ENCODE data around the gene PROSER2. TPM values are rescaled to one million over a fixed set of nuclear protein-coding genes. Genes with fewer than 3 reads are reported as not detected.

Gene PROSER2
- total RNA-seq, 1 donor from 2014 or later = 5.7 TPM

DNA sequence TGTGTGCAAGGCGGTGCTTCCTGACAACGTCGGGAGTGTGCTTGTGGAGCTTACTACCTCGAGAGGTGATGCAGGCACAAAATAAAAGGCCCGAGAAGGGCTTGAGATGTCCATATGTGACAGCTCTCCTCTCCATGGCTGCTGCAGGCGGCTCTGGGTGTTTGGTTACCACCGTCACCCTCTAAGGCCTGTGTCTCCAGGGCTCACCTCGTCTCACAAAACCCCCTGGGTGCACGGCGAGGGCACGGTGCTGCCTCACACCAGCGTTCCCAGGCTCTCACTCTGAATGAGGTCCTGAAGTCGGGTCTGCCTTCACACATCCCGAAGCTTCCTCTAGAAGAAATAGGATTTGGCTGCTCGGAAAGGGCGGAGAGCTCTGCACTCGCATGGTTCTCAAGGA is 32.9 kb downstream of the PROSER2 start:
- Mint-ChIP-seq H3K27ac (ENCODE audit: unreplicated experiment) (no peak overlapping the region), H3K27me3 (ENCODE audit: unreplicated experiment) (peaks cover under 1% of the 10 kb centered on the region), H3K4me1 (ENCODE audit: unreplicated experiment) (no peaks in the 10 kb centered on the region), H3K9me3 (ENCODE audit: unreplicated experiment) (no peaks in the 10 kb centered on the region), H3K36me3 (ENCODE audit: low read depth, unreplicated experiment) (no peaks in the 10 kb centered on the region), H3K4me3 (ENCODE audit: unreplicated experiment) (no peak overlapping the region)
- DNase-seq (ENCODE audit: low spot score) = no peak
- TF ChIP-seq, protein P1, sequence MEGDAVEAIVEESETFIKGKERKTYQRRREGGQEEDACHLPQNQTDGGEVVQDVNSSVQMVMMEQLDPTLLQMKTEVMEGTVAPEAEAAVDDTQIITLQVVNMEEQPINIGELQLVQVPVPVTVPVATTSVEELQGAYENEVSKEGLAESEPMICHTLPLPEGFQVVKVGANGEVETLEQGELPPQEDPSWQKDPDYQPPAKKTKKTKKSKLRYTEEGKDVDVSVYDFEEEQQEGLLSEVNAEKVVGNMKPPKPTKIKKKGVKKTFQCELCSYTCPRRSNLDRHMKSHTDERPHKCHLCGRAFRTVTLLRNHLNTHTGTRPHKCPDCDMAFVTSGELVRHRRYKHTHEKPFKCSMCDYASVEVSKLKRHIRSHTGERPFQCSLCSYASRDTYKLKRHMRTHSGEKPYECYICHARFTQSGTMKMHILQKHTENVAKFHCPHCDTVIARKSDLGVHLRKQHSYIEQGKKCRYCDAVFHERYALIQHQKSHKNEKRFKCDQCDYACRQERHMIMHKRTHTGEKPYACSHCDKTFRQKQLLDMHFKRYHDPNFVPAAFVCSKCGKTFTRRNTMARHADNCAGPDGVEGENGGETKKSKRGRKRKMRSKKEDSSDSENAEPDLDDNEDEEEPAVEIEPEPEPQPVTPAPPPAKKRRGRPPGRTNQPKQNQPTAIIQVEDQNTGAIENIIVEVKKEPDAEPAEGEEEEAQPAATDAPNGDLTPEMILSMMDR (IDR thresholded peaks at IDR 0.05; ENCODE audit: unreplicated experiment) = no peak

DNA sequence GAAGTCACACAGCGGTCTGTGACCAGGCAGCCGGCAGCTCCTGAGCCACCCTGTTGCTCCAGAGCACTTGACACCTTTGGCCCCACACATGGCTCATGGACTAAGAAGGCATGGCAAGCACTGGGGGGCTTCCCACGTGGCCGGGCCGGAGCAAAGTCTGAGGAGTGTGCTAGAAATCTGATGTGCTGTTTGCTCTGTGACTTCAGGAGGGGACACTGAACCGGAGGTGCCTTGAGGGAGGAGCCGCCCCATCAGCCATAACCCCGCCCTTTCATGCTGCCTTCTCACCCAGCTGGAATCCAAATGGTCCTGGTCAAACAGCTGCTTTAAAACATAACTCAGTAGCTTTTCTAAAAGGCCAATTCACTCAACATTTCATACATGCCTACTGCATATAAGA is 33.5 kb downstream of the PROSER2 start:
- Mint-ChIP-seq H3K27me3 (ENCODE audit: unreplicated experiment) (peaks cover 1% of the 10 kb centered on the region), H3K4me3 (ENCODE audit: unreplicated experiment) (no peak overlapping the region), H3K4me1 (ENCODE audit: unreplicated experiment) (no peaks in the 10 kb centered on the region), H3K27ac (ENCODE audit: unreplicated experiment) (no peak overlapping the region), H3K9me3 (ENCODE audit: unreplicated experiment) (no peaks in the 10 kb centered on the region), H3K36me3 (ENCODE audit: low read depth, unreplicated experiment) (no peaks in the 10 kb centered on the region)
- no peak for DNase-seq (ENCODE audit: low spot score)
- TF ChIP-seq, protein P1 (IDR thresholded peaks at IDR 0.05; ENCODE audit: unreplicated experiment) = no peak

DNA sequence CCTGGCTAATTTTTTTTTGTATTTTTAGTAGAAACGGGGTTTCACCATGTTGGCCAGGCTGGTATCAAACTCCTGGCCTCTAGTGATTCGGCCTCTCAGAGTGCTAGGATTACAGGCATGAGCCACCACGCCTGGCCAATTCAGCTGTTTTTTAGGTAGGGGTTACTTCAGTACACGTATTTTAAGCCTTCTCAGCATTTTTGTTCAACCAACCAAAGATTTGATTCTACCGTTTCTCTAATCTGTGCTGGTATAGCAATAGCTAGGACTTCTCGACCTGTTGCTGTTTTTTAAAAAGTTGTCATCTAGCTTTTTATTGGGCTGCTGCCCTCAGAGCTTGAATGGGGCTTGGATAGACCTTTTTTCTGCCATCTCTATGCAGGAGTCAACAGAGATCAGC is 34.9 kb downstream of the PROSER2 start:
- Mint-ChIP-seq H3K27me3 (ENCODE audit: unreplicated experiment) (peaks cover 1% of the 10 kb centered on the region), H3K36me3 (ENCODE audit: low read depth, unreplicated experiment) (no peaks in the 10 kb centered on the region), H3K4me1 (ENCODE audit: unreplicated experiment) (no peaks in the 10 kb centered on the region), H3K4me3 (ENCODE audit: unreplicated experiment) (no peak overlapping the region), H3K27ac (ENCODE audit: unreplicated experiment) (no peak overlapping the region), H3K9me3 (ENCODE audit: unreplicated experiment) (no peaks in the 10 kb centered on the region)
- no peak for DNase-seq (ENCODE audit: low spot score)
- TF ChIP-seq, protein P1 (IDR thresholded peaks at IDR 0.05; ENCODE audit: unreplicated experiment) = no peak

DNA sequence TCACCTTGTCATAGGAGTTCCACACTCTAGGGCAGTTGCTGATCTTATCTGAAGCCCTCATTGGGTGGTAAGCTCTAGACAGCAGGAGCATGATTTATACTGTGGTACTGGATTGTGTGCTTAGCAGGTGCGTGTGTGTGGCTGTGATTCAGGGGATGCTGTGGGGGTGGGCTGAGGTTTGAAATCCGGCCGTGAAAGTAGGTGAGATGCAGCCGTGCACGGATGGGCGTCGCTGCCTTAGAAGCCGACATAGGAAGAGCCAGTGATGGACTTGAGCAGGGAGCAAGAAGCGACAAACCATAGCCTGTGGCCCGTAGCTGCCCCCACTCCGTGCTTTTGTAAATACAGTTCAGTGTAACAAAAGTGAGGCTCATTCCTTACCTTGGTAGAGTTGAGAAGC is 38.2 kb downstream of the PROSER2 start:
- TF ChIP-seq, protein P1 (IDR thresholded peaks at IDR 0.05; ENCODE audit: unreplicated experiment) = no peak
- Mint-ChIP-seq H3K9me3 (ENCODE audit: unreplicated experiment) (no peaks in the 10 kb centered on the region), H3K27ac (ENCODE audit: unreplicated experiment) (no peak overlapping the region), H3K4me3 (ENCODE audit: unreplicated experiment) (no peak overlapping the region), H3K36me3 (ENCODE audit: low read depth, unreplicated experiment) (no peaks in the 10 kb centered on the region), H3K27me3 (ENCODE audit: unreplicated experiment) (peaks cover 1% of the 10 kb centered on the region), H3K4me1 (ENCODE audit: unreplicated experiment) (no peaks in the 10 kb centered on the region)
- DNase-seq (ENCODE audit: low spot score) = no peak

DNA sequence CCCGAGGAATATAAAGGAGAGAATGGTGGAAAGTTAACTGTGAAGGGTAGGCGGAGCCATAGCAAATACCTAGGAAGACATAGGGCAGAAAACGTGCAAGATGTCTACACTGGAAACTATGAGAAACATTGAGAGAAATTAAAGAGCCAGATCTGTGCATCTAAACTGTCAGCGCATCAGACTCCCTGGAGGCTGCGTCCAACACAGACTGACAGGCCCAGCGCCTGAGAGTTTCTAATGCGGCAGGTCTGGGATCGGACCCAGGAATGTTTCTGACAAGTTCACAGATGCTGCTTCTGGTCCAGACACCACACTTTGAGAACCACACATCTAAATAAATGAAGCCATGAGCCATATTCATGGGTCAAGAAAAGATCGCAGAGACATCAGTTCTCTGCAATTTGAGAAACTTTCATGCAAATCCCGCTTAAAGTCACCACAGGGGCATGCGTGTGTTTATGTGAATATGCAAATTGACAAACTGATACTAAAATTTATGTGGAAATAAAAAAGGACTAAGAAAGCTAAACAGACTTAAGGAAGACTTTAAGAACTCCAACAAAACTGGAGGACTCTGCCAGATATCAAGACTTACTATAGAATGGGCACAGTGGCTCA is 38.8 kb downstream of the PROSER2 start:
- TF ChIP-seq, protein P1 (IDR thresholded peaks at IDR 0.05; ENCODE audit: unreplicated experiment) = no peak
- Mint-ChIP-seq H3K27me3 (ENCODE audit: unreplicated experiment) (peaks cover 1% of the 10 kb centered on the region), H3K4me3 (ENCODE audit: unreplicated experiment) (no peak overlapping the region), H3K27ac (ENCODE audit: unreplicated experiment) (no peak overlapping the region), H3K4me1 (ENCODE audit: unreplicated experiment) (no peaks in the 10 kb centered on the region), H3K36me3 (ENCODE audit: low read depth, unreplicated experiment) (no peaks in the 10 kb centered on the region), H3K9me3 (ENCODE audit: unreplicated experiment) (no peaks in the 10 kb centered on the region)
- DNase-seq (ENCODE audit: low spot score) = no peak

Data from endothelial cell (in vitro differentiated cells).